WTC11 (cell line): ENCODE data around the gene PTCD3. TPM values are rescaled to one million over a fixed set of nuclear protein-coding genes. Genes with fewer than 3 reads are reported as not detected.
A peak's percentile ranks its signal among the peaks of the same experiment; 100 is the strongest.

Source experiments
- ATAC-seq: fragments of 200-7000 bp; cut with Tn5 transposase; 2 replicates; pipeline ENCODE4 v1.10.0; 2021; ENCODE audit warnings: mild to moderate bottlenecking, moderate library complexity
- CTCF ChIA-PET: fragments of 300-600 bp; sonication (Branson Sonifier 250); formaldehyde crosslinking; loops from one replicate; lab custom pipeline; 2021; ENCODE audit warnings: antibody characterized with exemption; lab: Charles Lee
- POLR2A ChIA-PET: fragments of 350-600 bp; sonication (Branson Sonifier 250); formaldehyde crosslinking; loops from one replicate; lab custom pipeline; 2021; ENCODE audit warnings: antibody characterized with exemption; lab: Charles Lee
- DNase-seq: peaks from one replicate; pipeline ENCODE4 v3.0.0; 2021; ENCODE audit warnings: low spot score
- H3K27ac Mint-ChIP-seq: 2 replicates; pipeline ENCODE4 v1.8.0; 2021; ENCODE audit warnings: mixed read lengths
- H3K27me3 Mint-ChIP-seq: 2 replicates; pipeline ENCODE4 v1.8.0; 2021; ENCODE audit warnings: low read depth, mild to moderate bottlenecking, moderate library complexity, mixed read lengths
- H3K36me3 Mint-ChIP-seq: 2 replicates; pipeline ENCODE4 v1.8.0; 2021; ENCODE audit warnings: mixed read lengths
- H3K4me1 Mint-ChIP-seq: 2 replicates; pipeline ENCODE4 v1.8.0; 2022; ENCODE audit warnings: mixed read lengths
- H3K4me3 Mint-ChIP-seq: 2 replicates; pipeline ENCODE4 v1.8.0; 2021; ENCODE audit warnings: mild to moderate bottlenecking, moderate library complexity, mixed read lengths
- H3K9me3 Mint-ChIP-seq: 2 replicates; pipeline ENCODE4 v1.8.0; 2021; ENCODE audit warnings: mixed read lengths
- AR ChIP-seq: fragments of 250-450 bp; sonication (Bioruptor Pico); IDR thresholded peaks from 2 replicates; pipeline ENCODE4 v1.9.0; 2021; ENCODE audit warnings: mild to moderate bottlenecking
- CDX4 ChIP-seq: fragments of 250-450 bp; sonication (Bioruptor Pico); IDR thresholded peaks from 2 replicates; pipeline ENCODE4 v1.9.0; 2021; ENCODE audit warnings: moderate library complexity, mild to moderate bottlenecking, inconsistent platforms, borderline replicate concordance
- E2F1 ChIP-seq: sonication (generic); formaldehyde crosslinking; IDR thresholded peaks from 2 replicates; pipeline ENCODE4 v1.8.0; 2022; ENCODE audit warnings: mild to moderate bottlenecking, missing genetic modification reagents
- ERG ChIP-seq: fragments of 250-450 bp; sonication (Bioruptor Pico); IDR thresholded peaks from 2 replicates; pipeline ENCODE4 v1.8.0; 2021; ENCODE audit warnings: mild to moderate bottlenecking
- FOXP4 ChIP-seq: sonication (generic); formaldehyde crosslinking; IDR thresholded peaks from 2 replicates; pipeline ENCODE4 v1.8.0; 2022; ENCODE audit warnings: mild to moderate bottlenecking, missing genetic modification reagents
- MAX ChIP-seq: sonication (generic); formaldehyde crosslinking; IDR thresholded peaks from 2 replicates; pipeline ENCODE4 v1.8.0; 2022; ENCODE audit warnings: mild to moderate bottlenecking, missing genetic modification reagents
- NR1H2 ChIP-seq: sonication (generic); formaldehyde crosslinking; IDR thresholded peaks from 2 replicates; pipeline ENCODE4 v1.9.0; 2021; ENCODE audit warnings: mild to moderate bottlenecking, moderate library complexity, missing genetic modification reagents
- TCF7 ChIP-seq: sonication (generic); formaldehyde crosslinking; IDR thresholded peaks from 2 replicates; pipeline ENCODE4 v1.8.0; 2022; ENCODE audit warnings: mild to moderate bottlenecking, low read depth, missing genetic modification reagents, moderate library complexity
- TP53 ChIP-seq: sonication (generic); formaldehyde crosslinking; IDR thresholded peaks from 2 replicates; pipeline ENCODE4 v1.8.1; 2023; ENCODE audit warnings: mild to moderate bottlenecking, missing genetic modification reagents
- ZNF121 ChIP-seq: sonication (generic); formaldehyde crosslinking; IDR thresholded peaks from 2 replicates; pipeline ENCODE4 v1.8.0; 2023; ENCODE audit warnings: missing genetic modification reagents
- ZNF138 ChIP-seq: sonication (generic); formaldehyde crosslinking; conservative IDR thresholded peaks from 2 replicates; pipeline ENCODE4 v1.8.1; 2022; ENCODE audit warnings: mild to moderate bottlenecking, moderate library complexity, missing genetic modification reagents
- ZNF532 ChIP-seq: fragments of 250-450 bp; sonication (Bioruptor Pico); IDR thresholded peaks from 2 replicates; pipeline ENCODE4 v1.9.0; 2021; ENCODE audit warnings: mild to moderate bottlenecking, borderline replicate concordance
- total RNA-seq: library from RNA; stranded (reverse); gene quantifications from 3 replicates; pipeline ENCODE4 v1.2.3, GENCODE V29; 2021

The PTCD3 gene
- total RNA-seq, 1 experiment from 2014 or later = 192 TPM

GRCh38 chr2:86138736-86139625 is 32.9 kb downstream of the PTCD3 start:
- ChIA-PET POLR2A (interaction anchor here (0.6 kb wide), 1 partner anchor 145 kb away, joined by 6 read pairs; no protein-coding TSS in a partner anchor), CTCF (no interaction called here)
- Mint-ChIP-seq H3K4me3 (no peak overlapping the region), H3K27ac (no peak overlapping the region; the same call in 1 of the 2 replicates), H3K27me3 (no peaks in the 10 kb centered on the region)
- TF ChIP-seq ZNF121 = peak; percentile 66; the same call in 1 of the 2 replicates
- no peak for TF ChIP-seq NR1H2
- no peak for TF ChIP-seq TCF7 (CRISPR knock-in tag)
- no peak for TF ChIP-seq AR (CRISPR knock-in tag)
- TF ChIP-seq, all 79 proteins: peak for 1
- peaks cover 11% of the 10 kb centered on the region for H3K4me1 Mint-ChIP-seq
- no peaks in the 10 kb centered on the region for H3K9me3 Mint-ChIP-seq
- DNase-seq (no peak), ATAC-seq (no peak)
- peaks cover 73% of the 10 kb centered on the region for H3K36me3 Mint-ChIP-seq

- POLR2A ChIA-PET = interaction anchor here (0.9 kb wide), 1 partner anchor 11 kb away, joined by 5 read pairs; no protein-coding TSS in a partner anchor
- ATAC-seq (no peak), DNase-seq (no peak)
- Mint-ChIP-seq H3K36me3 (peaks cover 72% of the 10 kb centered on the region), H3K27me3 (no peaks in the 10 kb centered on the region), H3K4me3 (no peak overlapping the region), H3K9me3 (no peaks in the 10 kb centered on the region), H3K4me1 (0 out of 2 replicates have a peak, but pooled peaks cover under 1% of the 10 kb centered on the region), H3K27ac (no peak overlapping the region)
- CTCF ChIA-PET = interaction anchor here (0.6 kb wide), 1 partner anchor 411 kb away, joined by 3 read pairs; no protein-coding TSS in a partner anchor
- TF ChIP-seq ZNF138 (CRISPR knock-in tag) (no peak), ZNF532 (CRISPR knock-in tag) (no peak), TP53 (CRISPR knock-in tag) (no peak), ERG (CRISPR knock-in tag) (no peak), CDX4 (no peak), E2F1 (no peak), MAX (CRISPR knock-in tag) (no peak), FOXP4 (no peak)
Measured at GRCh38 chr2:86139981-86140380, 33.9 kb downstream of the PTCD3 start.
